Right lobe of liver (tissue), 4 donors: ENCODE measurements around the gene RIPOR3.

Experiments
- CTCF ChIP-seq, 4 donors: fragments of 200-600 bp in 3 of 4; fragments of 450-650 bp in 1 of 4; IDR thresholded peaks; one replicate each; pipeline versions ENCODE4 v1.5.1 to v1.8.0; 2016 to 2022; ENCODE audit warnings: antibody characterized with exemption in 4 of 4, mild to moderate bottlenecking in 2 of 4
- POLR2A ChIP-seq: fragments of 450-650 bp; IDR thresholded peaks from one replicate; pipeline ENCODE4 v1.6.1; 2017; ENCODE audit warnings: antibody characterized with exemption, mild to moderate bottlenecking
- donor health status: DM: no; HTN: no; CAD: no.
- donor health status: DM: no; HTN: no; CAD: no.
- donor health status: DM: no; HTN: yes; CAD: no.

- TF ChIP-seq CTCF (IDR thresholded peaks at IDR 0.05) (no peak), POLR2A (no peak)
Measured at GRCh38 chr20:50636601-50637540, 54.5 kb downstream of the RIPOR3 start.
